Endothelial cell of umbilical vein (primary cell): Measurements from ENCODE around the gene PIMREG.

Experiments used
- EZH2 ChIP-seq: IDR thresholded peaks from 2 replicates; pipeline ENCODE4 v1.6.1; 2012; ENCODE audit warnings: borderline replicate concordance, low read depth, mild to moderate bottlenecking, moderate library complexity, low read length, inconsistent platforms; ENCODE audit not compliant: severe bottlenecking
- FOS ChIP-seq: IDR thresholded peaks from 2 replicates; pipeline ENCODE4 v1.6.1; 2011; ENCODE audit warnings: mild to moderate bottlenecking, low read length, moderate library complexity, borderline replicate concordance; ENCODE audit not compliant: insufficient read depth
- GATA2 ChIP-seq: IDR thresholded peaks from 2 replicates; pipeline ENCODE4 v1.7.0; 2011; ENCODE audit warnings: low read depth, mild to moderate bottlenecking, moderate library complexity, mixed read lengths, low read length; ENCODE audit not compliant: insufficient read length, insufficient read depth
- JUN ChIP-seq: IDR thresholded peaks from 2 replicates; pipeline ENCODE4 v1.6.1; 2011; ENCODE audit warnings: borderline replicate concordance, low read depth; ENCODE audit not compliant: insufficient read length, insufficient read depth
- MYC ChIP-seq: IDR thresholded peaks from one replicate; pipeline ENCODE4 v1.6.1; 2011; ENCODE audit warnings: mild to moderate bottlenecking, low read depth, low read length
- POLR2A ChIP-seq: IDR thresholded peaks from 2 replicates; pipeline ENCODE4 v1.6.1; 2012; ENCODE audit warnings: low read depth, mild to moderate bottlenecking, control low read depth, low read length
- POLR2AphosphoS5 ChIP-seq: IDR thresholded peaks from 2 replicates; pipeline ENCODE4 v1.6.1; 2012; ENCODE audit warnings: low read depth, mild to moderate bottlenecking, control low read depth, low read length, moderate library complexity; ENCODE audit not compliant: insufficient read depth
- TF ChIP-seq, protein P1 (sequence below), 2 donors: IDR thresholded peaks; 1 replicate in 1 of 2; 2 replicates in 1 of 2; pipeline ENCODE4 v1.5.1; 2011; ENCODE audit warnings: low read length in 2 of 2, mild to moderate bottlenecking in 2 of 2, moderate library complexity in 2 of 2, control low read depth in 1 of 2, inconsistent platforms in 1 of 2, low read depth in 1 of 2; ENCODE audit not compliant: insufficient read depth in 1 of 2; ENCODE audit errors: extremely low read depth in 1 of 2
- TF ChIP-seq, protein P2 (sequence below): IDR thresholded peaks from 2 replicates; pipeline ENCODE4 v1.6.1; 2011; ENCODE audit not compliant: insufficient read depth, insufficient read length

DNA sequence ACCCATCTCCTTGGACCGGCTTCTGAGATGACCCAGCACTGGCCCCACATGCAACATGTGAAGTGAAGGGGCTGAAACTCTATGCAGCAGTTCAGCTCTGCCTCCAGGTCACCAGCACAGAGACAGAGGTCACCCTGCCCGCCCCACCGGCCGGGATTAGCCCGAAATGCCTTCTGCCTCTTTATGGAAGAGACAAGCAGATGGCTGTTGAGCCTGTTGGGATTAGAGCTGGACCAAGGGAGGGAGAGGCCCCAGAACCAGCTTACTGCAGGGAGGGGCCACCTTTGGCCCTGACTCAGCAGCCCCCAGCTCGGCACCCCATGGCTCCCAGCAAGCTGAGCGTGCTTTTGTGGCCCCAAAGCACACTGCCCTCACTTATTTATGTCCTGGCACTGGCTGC, 15.0 kb upstream of the PIMREG start:
- TF ChIP-seq, protein P1, sequence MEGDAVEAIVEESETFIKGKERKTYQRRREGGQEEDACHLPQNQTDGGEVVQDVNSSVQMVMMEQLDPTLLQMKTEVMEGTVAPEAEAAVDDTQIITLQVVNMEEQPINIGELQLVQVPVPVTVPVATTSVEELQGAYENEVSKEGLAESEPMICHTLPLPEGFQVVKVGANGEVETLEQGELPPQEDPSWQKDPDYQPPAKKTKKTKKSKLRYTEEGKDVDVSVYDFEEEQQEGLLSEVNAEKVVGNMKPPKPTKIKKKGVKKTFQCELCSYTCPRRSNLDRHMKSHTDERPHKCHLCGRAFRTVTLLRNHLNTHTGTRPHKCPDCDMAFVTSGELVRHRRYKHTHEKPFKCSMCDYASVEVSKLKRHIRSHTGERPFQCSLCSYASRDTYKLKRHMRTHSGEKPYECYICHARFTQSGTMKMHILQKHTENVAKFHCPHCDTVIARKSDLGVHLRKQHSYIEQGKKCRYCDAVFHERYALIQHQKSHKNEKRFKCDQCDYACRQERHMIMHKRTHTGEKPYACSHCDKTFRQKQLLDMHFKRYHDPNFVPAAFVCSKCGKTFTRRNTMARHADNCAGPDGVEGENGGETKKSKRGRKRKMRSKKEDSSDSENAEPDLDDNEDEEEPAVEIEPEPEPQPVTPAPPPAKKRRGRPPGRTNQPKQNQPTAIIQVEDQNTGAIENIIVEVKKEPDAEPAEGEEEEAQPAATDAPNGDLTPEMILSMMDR (IDR thresholded peaks at IDR 0.05; ENCODE audit: extremely low read depth in 1 of 2, insufficient read depth in 1 of 2, low read depth in 1 of 2, low read length in 2 of 2): no peak
- TF ChIP-seq, protein P2, sequence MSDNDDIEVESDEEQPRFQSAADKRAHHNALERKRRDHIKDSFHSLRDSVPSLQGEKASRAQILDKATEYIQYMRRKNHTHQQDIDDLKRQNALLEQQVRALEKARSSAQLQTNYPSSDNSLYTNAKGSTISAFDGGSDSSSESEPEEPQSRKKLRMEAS: no peak
- TF ChIP-seq POLR2AphosphoS5: no peak
- TF ChIP-seq POLR2A: no peak
- no peak for TF ChIP-seq JUN
- TF ChIP-seq EZH2: no peak
- no peak for TF ChIP-seq FOS
- no peak for TF ChIP-seq MYC
- no peak for TF ChIP-seq GATA2
